ENCODE measurements around the gene CEP63.
"Not testable (repeated sequence)": the region's sequence is repeated elsewhere in the genome, so short reads cannot be mapped to it uniquely, and the experiment has no call there.

CEP63 gene

GRCh38 chr3:134590766-134591165 lies 104.9 kb downstream of the CEP63 start:
- DNase-seq: no peak

- no peak for DNase-seq
These were observed 106.9 kb downstream of the CEP63 start for GRCh38 chr3:134592806-134593205.

GRCh38 chr3:134594331-134594741 lies 108.5 kb downstream of the CEP63 start:
- no peak for DNase-seq

- not testable (repeated sequence) for DNase-seq
These were observed 109.1 kb downstream of the CEP63 start for GRCh38 chr3:134594986-134595385.

DNA sequence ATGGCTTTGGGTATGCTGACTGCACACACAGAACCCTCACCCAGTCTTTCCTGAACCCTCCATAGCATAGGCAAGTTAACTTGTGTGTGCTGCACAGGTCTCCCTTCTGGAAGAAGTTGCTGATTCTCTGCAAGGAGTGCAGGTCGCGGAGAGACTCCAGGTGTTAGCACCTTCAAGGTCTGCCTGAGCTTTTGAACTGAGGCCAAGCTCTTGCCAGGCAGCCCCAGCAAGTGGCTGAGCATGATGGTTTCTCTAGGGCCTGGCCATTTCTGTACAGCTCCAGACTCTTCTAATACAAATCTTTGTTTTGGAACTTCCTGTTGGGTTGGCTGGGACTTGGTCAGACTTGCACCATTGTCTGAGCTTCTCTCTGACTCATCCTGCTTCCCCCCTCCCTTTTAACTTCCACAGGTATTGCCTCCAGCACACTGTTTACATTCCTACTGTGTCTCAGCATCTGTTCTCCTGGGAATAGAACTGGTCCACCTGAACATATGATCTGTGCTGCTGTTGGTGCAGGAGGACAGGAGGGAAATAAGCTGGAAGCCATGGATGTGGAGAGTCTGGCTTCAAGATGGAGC lies 111.6 kb downstream of the CEP63 start:
- DNase-seq: no peak

GRCh38 chr3:134598763-134599545 lies 113.1 kb downstream of the CEP63 start:
- no peak for DNase-seq

DNA sequence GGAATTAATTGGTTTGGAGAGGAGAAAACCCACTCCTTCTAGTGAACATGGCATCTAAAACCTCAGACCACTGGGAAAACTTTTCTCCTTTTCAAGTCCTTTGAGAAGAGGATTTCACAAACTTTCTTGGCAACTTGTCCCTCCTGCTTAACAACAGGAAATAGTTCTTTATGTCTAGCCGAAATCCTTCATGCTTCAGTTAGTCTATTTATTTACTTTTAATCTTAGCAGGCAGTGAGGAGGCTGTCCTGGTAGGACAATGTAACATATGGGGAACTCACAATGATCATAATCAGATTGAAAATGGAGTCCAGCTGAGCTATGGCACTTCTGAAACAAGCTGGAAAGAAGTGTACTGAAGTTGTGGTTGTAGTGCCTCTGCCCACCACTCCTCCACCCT lies 114.3 kb downstream of the CEP63 start:
- DNase-seq: no peak

DNA sequence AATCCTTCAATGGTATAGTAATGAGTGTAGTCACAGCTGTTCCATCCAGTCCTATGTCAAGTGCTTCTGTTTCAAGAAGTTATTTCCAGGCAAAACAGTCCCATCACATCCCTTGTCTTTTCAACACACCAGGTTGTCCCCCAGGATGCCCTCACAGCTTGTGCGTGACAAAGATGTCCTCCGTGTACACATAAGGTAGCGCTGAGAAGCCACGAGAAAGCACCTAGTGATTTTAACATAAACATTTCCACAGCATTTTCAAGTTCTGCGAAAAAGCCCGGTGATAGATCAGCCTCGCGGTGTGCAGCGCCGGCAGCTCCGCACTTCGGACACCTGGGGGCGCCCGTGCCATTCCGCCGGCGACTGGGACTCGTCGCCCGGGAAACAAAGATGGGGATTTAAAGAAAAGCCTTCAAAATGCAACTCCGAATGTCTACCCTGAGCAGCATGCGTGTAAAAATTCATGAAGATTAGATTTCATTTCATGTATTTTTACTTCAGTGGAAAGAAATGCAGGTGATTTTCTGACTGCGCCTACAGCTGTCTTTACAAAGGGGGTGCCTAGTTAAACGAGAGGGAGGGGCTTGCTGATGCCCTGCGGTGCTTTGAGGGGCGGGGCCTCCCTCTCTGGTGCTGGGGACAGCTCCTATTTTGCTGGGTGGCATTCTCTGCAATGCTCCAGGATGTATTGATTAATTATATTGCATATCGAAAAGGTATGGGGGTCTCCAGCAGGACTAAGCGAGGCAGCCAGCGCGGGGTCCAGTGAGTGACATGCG lies 115.0 kb downstream of the CEP63 start:
- peak; percentile 87 for DNase-seq

GRCh38 chr3:134601539-134602439 lies 115.9 kb downstream of the CEP63 start:
- DNase-seq: peak; percentile 79

DNA sequence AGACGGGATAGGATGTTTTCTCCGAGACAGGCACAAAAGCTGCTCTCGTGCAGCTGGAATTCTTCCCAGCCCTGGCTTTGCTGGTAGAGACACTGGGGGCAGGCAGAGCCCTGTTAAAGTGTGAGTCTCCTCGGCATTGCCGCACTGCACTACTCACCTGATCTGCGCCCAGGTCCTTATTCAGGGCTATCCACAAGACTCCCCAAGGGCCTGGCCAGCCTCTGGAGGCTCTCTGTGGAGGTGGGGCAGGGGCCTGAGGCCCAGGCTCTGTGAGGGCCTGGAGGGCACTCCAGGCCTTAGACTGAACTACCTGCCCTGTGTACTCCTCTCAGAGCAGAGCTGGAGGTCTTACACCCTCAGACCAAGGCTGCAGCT lies 116.6 kb downstream of the CEP63 start:
- no peak for DNase-seq

DNA sequence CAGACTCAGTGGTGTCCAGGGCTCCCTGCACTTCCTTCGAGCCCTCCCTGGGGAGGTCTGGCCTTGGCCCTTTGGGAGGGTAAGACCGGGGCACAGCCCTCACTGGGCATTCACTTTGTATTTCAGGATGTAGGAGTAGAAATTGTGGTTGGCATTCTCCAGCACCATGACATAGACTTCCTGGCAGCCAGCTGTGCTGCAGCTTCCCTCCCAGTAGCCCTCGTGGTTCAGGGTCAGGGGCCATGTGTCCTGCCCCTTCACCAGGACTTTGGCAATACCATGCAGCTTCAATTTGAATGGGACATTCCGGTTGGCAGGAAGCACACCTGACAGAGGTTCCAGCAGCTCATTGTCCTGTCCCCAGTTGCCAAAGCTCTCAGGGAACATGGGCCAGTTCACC lies 117.6 kb downstream of the CEP63 start:
- no peak for DNase-seq

DNA sequence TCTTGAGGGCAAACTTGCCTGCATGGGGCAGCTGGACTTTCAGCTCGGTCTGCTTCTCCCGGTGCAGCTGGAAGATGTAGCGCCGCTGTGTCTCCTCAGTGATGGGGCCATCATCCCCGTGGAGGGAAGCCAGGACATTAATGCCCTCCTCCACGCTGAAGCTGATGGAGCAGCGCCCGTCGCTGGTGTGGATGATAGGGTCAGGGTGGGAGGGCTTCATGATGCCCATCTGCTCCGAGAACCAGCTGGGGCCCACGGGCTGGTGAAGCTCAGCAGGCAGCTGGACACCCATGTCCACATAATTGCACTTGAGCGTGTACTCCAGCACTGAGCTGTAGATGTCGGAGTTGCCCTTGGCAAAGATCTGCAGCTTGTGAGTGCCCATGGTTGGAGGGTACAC lies 118.1 kb downstream of the CEP63 start:
- no peak for DNase-seq

GRCh38 chr3:134605556-134605955 lies 119.7 kb downstream of the CEP63 start:
- DNase-seq: no peak

GRCh38 chr3:134606033-134607025 lies 120.5 kb downstream of the CEP63 start:
- peak; percentile 83 for DNase-seq

DNA sequence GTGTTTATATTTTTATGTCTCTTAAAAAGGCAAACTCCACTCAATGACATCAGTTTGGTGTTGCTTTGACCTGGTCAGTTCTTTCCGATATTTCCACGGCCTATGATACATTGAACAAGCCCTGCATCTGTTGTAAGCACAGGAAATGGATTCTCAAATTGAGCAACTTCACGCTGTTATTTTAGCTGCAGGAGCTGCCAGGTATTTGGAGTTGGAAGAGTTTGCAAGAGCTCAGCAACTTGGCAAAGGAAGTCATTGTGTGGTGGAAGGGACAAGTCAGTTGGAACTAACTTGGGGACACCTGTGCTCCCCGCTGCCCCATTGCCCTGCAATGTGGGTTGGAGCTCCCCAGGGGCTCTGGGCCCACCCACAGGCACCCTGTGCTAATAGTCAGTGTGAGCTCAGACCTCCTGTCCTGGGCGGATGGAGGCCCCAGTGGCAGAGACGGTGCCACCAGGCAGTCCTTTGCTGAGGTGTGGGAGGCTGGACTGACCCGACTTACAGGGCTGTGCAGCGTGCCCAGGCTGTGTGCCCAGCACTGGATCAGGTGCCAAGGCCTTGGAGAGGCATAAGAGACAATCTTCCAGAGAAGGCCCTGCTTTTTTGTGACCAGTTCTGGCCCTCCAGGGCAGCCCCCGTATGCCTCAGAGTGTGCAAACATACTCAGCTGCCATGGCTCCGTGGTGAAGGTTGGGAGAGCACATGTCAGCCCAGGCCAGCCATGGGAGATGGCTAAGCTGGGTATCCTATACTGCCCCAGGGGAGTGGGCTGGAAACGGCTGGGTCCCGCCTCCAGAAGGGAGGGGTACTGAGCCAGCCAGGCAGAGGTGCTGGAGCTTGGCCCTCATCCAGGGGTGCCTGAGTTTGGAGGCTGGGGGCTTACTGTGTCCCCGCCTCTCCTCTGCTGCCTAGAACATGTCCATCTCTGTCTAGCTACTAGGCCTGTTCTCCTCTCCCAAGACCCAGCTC lies 121.5 kb downstream of the CEP63 start:
- DNase-seq: peak; percentile 33

GRCh38 chr3:134608023-134608770 lies 122.3 kb downstream of the CEP63 start:
- DNase-seq: no peak

DNA sequence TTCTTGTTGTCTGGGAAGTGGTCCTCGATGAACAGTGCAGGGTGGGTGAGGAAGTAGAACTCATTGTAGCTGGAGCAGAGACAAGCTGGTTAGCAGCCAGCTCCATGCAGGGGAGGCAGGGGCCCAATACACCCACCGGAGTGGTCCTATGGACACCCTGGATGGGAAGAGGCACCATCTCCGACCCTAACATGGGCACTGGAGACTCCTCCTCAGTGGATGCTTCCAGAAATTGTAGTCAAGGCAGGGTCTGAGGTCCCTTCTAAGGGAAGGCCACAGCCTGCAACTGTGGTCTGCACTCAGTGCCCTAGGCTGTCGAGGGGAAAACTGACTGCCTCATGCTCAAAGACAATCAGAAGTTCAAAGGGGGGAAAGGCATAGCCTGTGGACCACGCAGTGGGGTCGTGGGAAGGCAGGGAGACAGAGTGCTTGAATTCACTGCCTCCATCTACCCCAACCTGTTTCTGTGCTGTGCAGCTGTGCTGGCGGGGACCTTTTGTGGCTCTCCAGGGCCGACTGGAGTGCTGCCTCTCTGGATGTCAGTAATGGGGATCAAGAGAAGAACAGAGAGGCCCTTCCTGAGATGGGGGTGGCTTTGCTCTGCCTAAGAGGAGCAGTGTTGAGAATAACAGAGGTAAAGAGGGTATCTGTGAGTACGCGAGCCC lies 123.0 kb downstream of the CEP63 start:
- no peak for DNase-seq

DNA sequence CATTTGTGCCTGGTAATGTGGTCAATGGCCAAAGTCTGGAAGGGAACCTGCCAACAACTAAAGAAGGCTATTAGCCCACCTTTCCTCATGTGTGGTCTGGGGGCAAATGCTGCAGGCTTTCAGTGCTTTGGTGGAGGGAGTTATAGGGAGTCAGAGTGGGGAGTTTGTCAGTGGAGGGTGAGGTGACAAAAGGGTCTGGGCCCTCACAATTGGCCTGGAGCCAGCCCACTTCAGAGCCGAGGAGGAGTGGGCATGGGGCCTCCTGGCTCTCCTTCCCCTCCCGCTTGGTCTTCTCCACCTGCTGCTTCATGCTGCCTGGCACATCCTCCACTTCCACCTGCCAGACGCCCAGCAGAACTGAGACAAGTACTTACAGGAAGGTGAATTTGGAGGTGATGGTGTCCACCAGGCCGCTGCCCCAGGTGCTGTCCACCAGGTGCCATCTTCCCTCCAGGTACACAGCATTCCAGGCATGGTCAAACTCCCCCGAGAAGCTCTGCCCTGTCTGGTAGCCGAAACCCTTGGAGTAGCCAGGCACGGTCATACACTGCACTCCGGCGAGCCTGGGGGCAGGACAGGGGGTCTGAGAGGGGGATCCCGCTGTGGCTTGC lies 124.1 kb downstream of the CEP63 start:
- DNase-seq: no peak

All from hematopoietic multipotent progenitor cell treated with erythropoietin and hydrocortisone succinate and interleukin-3 and kit ligand, for 4 days (in vitro differentiated cells).